ENCODE measurements around the gene DEXI.

DEXI gene

GRCh38 chr16:10922328-10923145, 19.7 kb downstream of the DEXI start:
- H3K9ac ChIP-seq (ENCODE audit: low read length) = peak overlapping the region; percentile 15
- H3K18ac ChIP-seq (ENCODE audit: low read depth in 1 of 2, low read length in 2 of 2) = no peak overlapping the region
- no peak overlapping the region for H3K4me3 ChIP-seq (ENCODE audit: insufficient read depth in 1 of 2, low read depth in 1 of 2, low read length in 2 of 2)
- peaks cover 6% of the 10 kb centered on the region for H3K9me3 ChIP-seq (ENCODE audit: control insufficient read depth, low read length)
- no peak overlapping the region for H3K27ac ChIP-seq (ENCODE audit: low read length, poor library complexity, severe bottlenecking)
- H3K4me2 ChIP-seq (ENCODE audit: low read length, poor library complexity, severe bottlenecking) = no peak overlapping the region
- H2AFZ ChIP-seq (ENCODE audit: low read depth, low read length) = no peak overlapping the region
- no peak overlapping the region for H3K23ac ChIP-seq (ENCODE audit: low read length in 2 of 2)
- no peak overlapping the region for H2BK12ac ChIP-seq (ENCODE audit: low read length in 2 of 2)
- DNase-seq = no peak
- H4K91ac ChIP-seq (ENCODE audit: low read length) = no peak overlapping the region
- peaks cover 0 to 6% of the 10 kb centered on the region in 2 experiments for H3K27me3 ChIP-seq (ENCODE audit: control insufficient read depth in 1 of 2, insufficient read depth in 1 of 2, low read length in 2 of 2)
- WGBS = 95% methylated on average over 11 of the region's 14 CpGs
- peaks cover 38 to 46% of the 10 kb centered on the region in 2 experiments for H3K36me3 ChIP-seq (ENCODE audit: control insufficient read depth in 1 of 2, insufficient read depth in 2 of 2, low read depth in 1 of 2, low read length in 2 of 2)
- H2AK5ac ChIP-seq (ENCODE audit: low read length, severe bottlenecking) = no peak overlapping the region
- no peaks in the 10 kb centered on the region for H3K79me1 ChIP-seq (replicated peaks; ENCODE audit: low read length, poor library complexity, severe bottlenecking)
- no peak overlapping the region for H2BK15ac ChIP-seq (ENCODE audit: low read depth, poor library complexity, severe bottlenecking)
- H2BK5ac ChIP-seq (ENCODE audit: low read depth, low read length, poor library complexity, severe bottlenecking) = no peak overlapping the region
- H3K14ac ChIP-seq (ENCODE audit: low read length in 2 of 2) = no peak overlapping the region
- no peak overlapping the region for H3K4ac ChIP-seq (ENCODE audit: low read depth in 1 of 2, low read length in 2 of 2)
- no peak overlapping the region for H2BK120ac ChIP-seq (ENCODE audit: low read depth, low read length)
- H4K8ac ChIP-seq (ENCODE audit: low read length) = no peak overlapping the region
- H3K4me1 ChIP-seq (ENCODE audit: control insufficient read depth, insufficient read depth, low read depth, low read length) = peaks cover 7% of the 10 kb centered on the region

DNA sequence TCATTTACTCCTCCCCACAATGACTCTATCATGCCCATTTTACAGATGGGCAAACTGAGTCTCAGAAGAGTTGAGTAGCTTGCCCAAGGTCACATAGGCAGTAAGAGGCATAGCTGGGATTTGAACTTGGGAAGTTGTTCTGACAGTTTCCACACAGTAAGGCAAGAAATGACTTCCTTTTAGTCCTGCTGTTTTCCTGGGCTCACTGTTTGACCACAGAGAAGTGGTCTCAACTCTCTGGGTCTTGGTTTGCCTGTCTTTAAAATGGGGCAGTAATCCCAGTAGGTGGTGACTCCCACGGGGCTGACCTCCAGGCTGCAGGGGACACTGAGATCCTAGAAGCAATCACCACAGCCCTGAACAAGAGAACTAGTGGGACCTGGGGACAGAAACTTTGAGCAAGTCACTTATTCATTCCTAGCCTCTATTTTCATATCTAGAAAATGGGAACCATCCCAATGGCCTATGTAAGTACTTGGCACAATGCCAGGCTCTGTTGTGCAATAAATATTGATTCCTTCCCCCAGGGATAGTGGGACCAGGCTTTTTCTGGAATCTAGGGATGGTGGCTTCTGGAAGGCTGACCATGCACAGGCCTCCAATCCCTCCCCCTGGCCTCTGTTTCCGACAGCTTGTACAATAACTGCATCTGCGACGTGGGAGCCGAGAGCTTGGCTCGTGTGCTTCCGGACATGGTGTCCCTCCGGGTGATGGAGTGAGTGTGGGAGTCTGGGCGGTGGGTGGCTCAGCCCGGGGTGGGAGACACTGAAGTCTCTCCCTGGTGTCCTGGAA, 20.5 kb downstream of the DEXI start:
- Histone ChIP-seq H2BK15ac (ENCODE audit: low read depth, poor library complexity, severe bottlenecking) (no peak overlapping the region), H2AK5ac (ENCODE audit: low read length, severe bottlenecking) (no peak overlapping the region), H3K27ac (ENCODE audit: low read length, poor library complexity, severe bottlenecking) (no peak overlapping the region), H2BK5ac (ENCODE audit: low read depth, low read length, poor library complexity, severe bottlenecking) (no peak overlapping the region), H2BK12ac (ENCODE audit: low read length in 2 of 2) (no peak overlapping the region), H3K4me2 (ENCODE audit: low read length, poor library complexity, severe bottlenecking) (no peak overlapping the region), H4K91ac (ENCODE audit: low read length) (no peak overlapping the region), H2AFZ (ENCODE audit: low read depth, low read length) (no peak overlapping the region), H3K14ac (ENCODE audit: low read length in 2 of 2) (no peak overlapping the region), H3K4me3 (ENCODE audit: insufficient read depth in 1 of 2, low read depth in 1 of 2, low read length in 2 of 2) (no peak overlapping the region), H3K27me3 (ENCODE audit: control insufficient read depth in 1 of 2, insufficient read depth in 1 of 2, low read length in 2 of 2) (peaks cover 0 to 6% of the 10 kb centered on the region in 2 experiments), H3K4ac (ENCODE audit: low read depth in 1 of 2, low read length in 2 of 2) (no peak overlapping the region), H3K4me1 (ENCODE audit: control insufficient read depth, insufficient read depth, low read depth, low read length) (peaks cover 7% of the 10 kb centered on the region), H2BK120ac (ENCODE audit: low read depth, low read length) (no peak overlapping the region), H3K18ac (ENCODE audit: low read depth in 1 of 2, low read length in 2 of 2) (no peak overlapping the region), H4K8ac (ENCODE audit: low read length) (no peak overlapping the region), H3K79me1 (replicated peaks; ENCODE audit: low read length, poor library complexity, severe bottlenecking) (no peaks in the 10 kb centered on the region), H3K23ac (ENCODE audit: low read length in 2 of 2) (no peak overlapping the region), H3K36me3 (ENCODE audit: control insufficient read depth in 1 of 2, insufficient read depth in 2 of 2, low read depth in 1 of 2, low read length in 2 of 2) (peaks cover 35 to 38% of the 10 kb centered on the region in 2 experiments), H3K9me3 (ENCODE audit: control insufficient read depth, low read length) (peaks cover 6% of the 10 kb centered on the region), H3K9ac (ENCODE audit: low read length) (peak overlapping the region; percentile 15)
- WGBS = 94% methylated on average over 10 of the region's 10 CpGs
- DNase-seq = no peak

- peaks cover 0 to 11% of the 10 kb centered on the region in 2 experiments for H3K27me3 ChIP-seq (ENCODE audit: control insufficient read depth in 1 of 2, insufficient read depth in 1 of 2, low read length in 2 of 2)
- no peak overlapping the region for H4K91ac ChIP-seq (ENCODE audit: low read length)
- H2BK120ac ChIP-seq (ENCODE audit: low read depth, low read length) = no peak overlapping the region
- H3K4me1 ChIP-seq (ENCODE audit: control insufficient read depth, insufficient read depth, low read depth, low read length) = peaks cover 7% of the 10 kb centered on the region
- no peak overlapping the region for H3K4me3 ChIP-seq (ENCODE audit: insufficient read depth in 1 of 2, low read depth in 1 of 2, low read length in 2 of 2)
- H2BK15ac ChIP-seq (ENCODE audit: low read depth, poor library complexity, severe bottlenecking) = no peak overlapping the region
- no peak overlapping the region for H3K4me2 ChIP-seq (ENCODE audit: low read length, poor library complexity, severe bottlenecking)
- H3K27ac ChIP-seq (ENCODE audit: low read length, poor library complexity, severe bottlenecking) = no peak overlapping the region
- no peak overlapping the region for H3K18ac ChIP-seq (ENCODE audit: low read depth in 1 of 2, low read length in 2 of 2)
- H3K9ac ChIP-seq (ENCODE audit: low read length) = no peak overlapping the region
- no peak overlapping the region for H2BK5ac ChIP-seq (ENCODE audit: low read depth, low read length, poor library complexity, severe bottlenecking)
- no peak overlapping the region for H4K8ac ChIP-seq (ENCODE audit: low read length)
- 95% methylated on average over 15 of the region's 15 CpGs for WGBS
- H3K9me3 ChIP-seq (ENCODE audit: control insufficient read depth, low read length) = peaks cover 6% of the 10 kb centered on the region
- H3K14ac ChIP-seq (ENCODE audit: low read length in 2 of 2) = no peak overlapping the region
- H2AK5ac ChIP-seq (ENCODE audit: low read length, severe bottlenecking) = no peak overlapping the region
- H3K23ac ChIP-seq (ENCODE audit: low read length in 2 of 2) = no peak overlapping the region
- H3K36me3 ChIP-seq (ENCODE audit: control insufficient read depth in 1 of 2, insufficient read depth in 2 of 2, low read depth in 1 of 2, low read length in 2 of 2) = peaks cover 29 to 31% of the 10 kb centered on the region in 2 experiments
- H3K4ac ChIP-seq (ENCODE audit: low read depth in 1 of 2, low read length in 2 of 2) = no peak overlapping the region
- no peaks in the 10 kb centered on the region for H3K79me1 ChIP-seq (replicated peaks; ENCODE audit: low read length, poor library complexity, severe bottlenecking)
- H2BK12ac ChIP-seq (ENCODE audit: low read length in 2 of 2) = no peak overlapping the region
- DNase-seq = no peak
- H2AFZ ChIP-seq (ENCODE audit: low read depth, low read length) = no peak overlapping the region
These were observed 21.4 kb downstream of the DEXI start for GRCh38 chr16:10920726-10921427.

GRCh38 chr16:10919003-10919351, 23.3 kb downstream of the DEXI start:
- no peak for DNase-seq
- Histone ChIP-seq H2BK15ac (ENCODE audit: low read depth, poor library complexity, severe bottlenecking) (no peak overlapping the region), H3K4me1 (ENCODE audit: control insufficient read depth, insufficient read depth, low read depth, low read length) (peaks cover 7% of the 10 kb centered on the region), H2BK120ac (ENCODE audit: low read depth, low read length) (no peak overlapping the region), H4K91ac (ENCODE audit: low read length) (no peak overlapping the region), H3K23ac (ENCODE audit: low read length in 2 of 2) (no peak overlapping the region), H2AFZ (ENCODE audit: low read depth, low read length) (no peak overlapping the region), H2BK5ac (ENCODE audit: low read depth, low read length, poor library complexity, severe bottlenecking) (no peak overlapping the region), H2BK12ac (ENCODE audit: low read length in 2 of 2) (no peak overlapping the region), H4K8ac (ENCODE audit: low read length) (no peak overlapping the region), H3K36me3 (ENCODE audit: control insufficient read depth in 1 of 2, insufficient read depth in 2 of 2, low read depth in 1 of 2, low read length in 2 of 2) (peaks cover 15% of the 10 kb centered on the region in 2 experiments), H3K27me3 (ENCODE audit: control insufficient read depth in 1 of 2, insufficient read depth in 1 of 2, low read length in 2 of 2) (peaks cover 0 to 19% of the 10 kb centered on the region in 2 experiments), H3K79me1 (replicated peaks; ENCODE audit: low read length, poor library complexity, severe bottlenecking) (no peaks in the 10 kb centered on the region), H3K27ac (ENCODE audit: low read length, poor library complexity, severe bottlenecking) (no peak overlapping the region), H3K18ac (ENCODE audit: low read depth in 1 of 2, low read length in 2 of 2) (no peak overlapping the region), H3K9ac (ENCODE audit: low read length) (no peak overlapping the region), H3K4me3 (ENCODE audit: insufficient read depth in 1 of 2, low read depth in 1 of 2, low read length in 2 of 2) (no peak overlapping the region), H3K9me3 (ENCODE audit: control insufficient read depth, low read length) (no peaks in the 10 kb centered on the region), H3K14ac (ENCODE audit: low read length in 2 of 2) (no peak overlapping the region), H3K4me2 (ENCODE audit: low read length, poor library complexity, severe bottlenecking) (no peak overlapping the region), H3K4ac (ENCODE audit: low read depth in 1 of 2, low read length in 2 of 2) (no peak overlapping the region), H2AK5ac (ENCODE audit: low read length, severe bottlenecking) (no peak overlapping the region)
- 77% methylated on average over 5 of the region's 7 CpGs for whole genome bisulfite sequencing
